Head of caudate nucleus (tissue), 42 donors: ENCODE results near the gene HSPA8.

ENCODE experiments used
- DNase-seq, 42 donors: peaks; one replicate each; pipeline versions ENCODE4 v3.0.0 to v3.0.0-alpha.2; 2020 to 2021; ENCODE audit warnings: mixed read lengths in 7 of 42
- intact Hi-C: fragments of 100-400 bp; cut with DNase I; formaldehyde crosslinking; loops from one replicate; pipeline ENCODE4 v1.15.0; 2022

HSPA8 gene

DNA sequence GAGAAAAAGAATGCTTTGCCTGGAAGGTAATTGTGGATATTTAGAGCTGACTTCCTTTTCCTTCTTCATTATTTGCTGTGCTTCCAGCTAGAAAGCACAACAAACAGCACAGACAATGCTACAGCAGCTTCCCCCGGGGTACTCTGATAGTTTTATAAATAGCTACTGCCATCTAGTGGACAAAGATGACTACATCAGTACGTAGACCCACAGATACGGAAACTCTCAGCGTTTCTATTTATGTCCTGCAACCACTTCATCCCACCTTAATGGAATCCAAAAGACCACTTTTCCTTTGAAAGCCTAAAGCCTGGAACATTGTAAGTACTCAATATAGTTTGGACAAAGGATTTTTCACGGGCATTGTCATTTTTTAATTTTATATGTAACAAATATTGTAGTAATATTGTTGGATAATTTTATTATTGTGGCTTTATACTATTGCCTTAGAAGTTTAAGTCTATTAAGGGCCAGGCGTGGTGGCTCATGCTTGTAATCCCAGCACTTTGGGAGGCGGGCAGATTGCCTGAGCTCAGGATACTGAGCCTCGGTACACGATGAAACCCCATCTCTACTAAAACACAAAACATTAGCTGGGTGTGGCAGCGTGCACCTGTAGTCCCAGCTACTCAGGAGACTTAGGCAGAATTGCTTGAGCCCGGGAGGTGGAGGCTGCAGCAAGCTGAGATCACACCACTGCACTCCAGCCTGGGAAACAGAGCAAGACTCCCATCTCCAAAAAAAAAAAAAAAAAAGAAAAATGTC is 7.5 kb downstream of the HSPA8 start:
- intact Hi-C loops, result no loop called here
- peak in 17 of 42 donors; percentile 6 to 69 (median 39) for DNase-seq

DNA sequence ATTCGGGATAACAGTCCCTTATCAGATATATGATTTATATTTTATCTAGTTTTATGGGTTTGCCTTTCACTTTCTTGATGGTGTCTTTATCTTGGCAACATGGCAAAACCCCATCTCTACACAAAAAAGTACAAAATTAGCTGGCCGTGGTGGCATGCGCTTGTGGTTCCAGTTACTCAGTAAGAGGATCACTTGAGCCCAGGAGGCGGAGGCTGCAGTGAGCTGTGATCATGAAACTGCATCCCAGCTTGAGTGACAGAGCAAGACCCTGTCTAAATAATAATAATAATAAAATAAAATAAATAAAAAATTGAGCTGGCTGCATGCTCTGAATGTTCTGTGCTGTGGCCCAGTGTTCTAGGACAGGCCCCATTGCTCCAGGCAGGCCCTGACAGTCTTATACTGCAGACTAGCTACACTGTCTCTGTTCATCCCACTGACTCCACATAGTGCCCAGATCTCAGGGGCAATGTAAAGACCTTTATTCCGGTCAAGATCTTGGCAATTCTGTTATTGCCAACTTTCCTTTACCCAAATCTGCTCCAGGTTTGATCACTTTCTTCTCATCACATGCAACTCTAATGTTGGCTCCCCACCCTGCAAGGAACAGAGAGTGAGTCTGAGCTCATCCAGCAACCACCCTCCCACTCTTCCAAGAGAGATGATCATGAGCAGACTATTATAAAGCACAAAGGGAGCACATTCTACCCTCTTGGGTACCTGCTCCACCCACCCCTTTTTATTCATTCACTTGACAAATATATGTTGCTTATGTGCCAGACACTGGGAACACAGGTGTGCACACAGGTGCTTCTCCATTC is 8.8 kb downstream of the HSPA8 start:
- intact Hi-C loops, result no loop called here
- DNase-seq, result peak in 27 of 42 donors; percentile 14 to 86 (median 53)

- intact Hi-C loops, result no loop called here
- DNase-seq, result no peak
Observed at GRCh38 chr11:123051634-123052033, 10.3 kb downstream of the HSPA8 start.

GRCh38 chr11:123051146-123051545 is 10.8 kb downstream of the HSPA8 start:
- no peak for DNase-seq
- intact Hi-C loops, result no loop called here

DNA sequence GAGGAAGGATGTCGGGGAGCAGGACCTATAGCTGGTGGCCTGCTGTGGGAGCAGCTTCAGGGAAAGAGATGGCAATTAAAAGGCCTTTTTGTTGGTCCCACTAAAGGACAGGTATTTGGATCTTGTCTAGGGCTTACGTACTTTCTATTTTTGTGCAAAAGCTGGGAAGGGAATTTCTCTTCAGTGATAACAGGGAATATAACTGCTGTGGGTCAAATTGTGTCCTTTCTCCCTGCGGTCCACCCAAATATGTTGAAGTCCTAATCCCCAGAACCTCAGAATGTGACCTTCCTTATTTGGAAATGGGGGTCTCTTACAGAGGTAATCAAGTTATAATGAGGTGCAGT is 14.0 kb downstream of the HSPA8 start:
- intact Hi-C loops, result no loop called here
- no peak for DNase-seq

DNA sequence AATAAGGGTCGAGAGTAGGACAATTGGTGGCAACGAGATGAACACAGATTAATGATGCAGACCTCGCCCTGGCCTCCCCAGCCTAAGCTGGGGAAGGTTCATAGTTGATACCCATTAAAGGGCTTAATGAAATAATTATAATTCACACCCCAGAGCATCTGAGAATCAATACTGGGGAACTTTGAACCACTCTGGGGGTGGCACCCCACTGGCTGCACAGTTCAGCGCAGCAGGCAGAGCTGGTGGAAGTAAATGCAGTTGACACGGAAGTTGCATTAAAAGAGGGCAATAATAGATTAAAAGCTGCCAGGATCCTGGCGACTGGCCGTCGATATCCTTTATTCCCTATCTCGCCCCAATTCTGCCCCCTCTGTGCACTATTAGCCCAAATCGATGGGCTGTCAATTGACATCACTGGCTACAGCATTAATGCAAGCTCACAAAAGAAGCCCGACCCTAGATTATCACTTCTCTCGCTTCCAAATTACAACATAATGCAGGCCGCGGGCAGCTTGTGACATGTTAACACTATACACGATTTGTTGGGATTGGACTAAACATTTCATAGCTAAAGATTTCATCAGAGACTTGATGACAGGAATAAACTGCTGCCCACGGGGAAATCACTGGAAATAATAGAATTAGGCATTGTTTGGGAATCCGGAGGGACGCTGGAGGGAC is 14.5 kb downstream of the HSPA8 start:
- no peak for DNase-seq
- intact Hi-C loops, result no loop called here

- no peak for DNase-seq
- intact Hi-C loops, result no loop called here
Observed at GRCh38 chr11:123046473-123047259, 15.3 kb downstream of the HSPA8 start.

DNA sequence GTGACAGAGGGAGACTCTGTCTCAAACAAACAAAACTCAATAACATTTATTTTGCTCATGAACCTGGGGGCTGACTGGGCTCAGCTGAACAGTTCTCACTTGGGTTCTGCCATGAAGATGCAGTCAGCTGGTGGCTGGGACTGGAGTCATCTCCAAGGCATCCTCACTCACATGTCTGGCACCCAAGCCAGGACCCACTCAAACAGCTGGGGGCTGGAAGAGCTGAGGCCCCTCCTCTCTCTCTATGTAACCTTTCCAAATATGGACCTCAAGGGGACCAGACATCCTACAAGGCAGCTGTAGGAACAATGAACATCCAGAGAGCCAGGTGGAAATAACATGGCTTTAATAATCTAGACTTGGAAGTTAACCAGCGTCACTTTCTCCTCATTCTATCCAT is 16.8 kb downstream of the HSPA8 start:
- no peak for DNase-seq
- intact Hi-C loops, result no loop called here

- intact Hi-C loops, result no loop called here
- no peak for DNase-seq
Observed at GRCh38 chr11:123041185-123041584, 20.8 kb downstream of the HSPA8 start.

GRCh38 chr11:123040111-123040432 is 21.9 kb downstream of the HSPA8 start:
- DNase-seq, result no peak
- intact Hi-C loops, result no loop called here

DNA sequence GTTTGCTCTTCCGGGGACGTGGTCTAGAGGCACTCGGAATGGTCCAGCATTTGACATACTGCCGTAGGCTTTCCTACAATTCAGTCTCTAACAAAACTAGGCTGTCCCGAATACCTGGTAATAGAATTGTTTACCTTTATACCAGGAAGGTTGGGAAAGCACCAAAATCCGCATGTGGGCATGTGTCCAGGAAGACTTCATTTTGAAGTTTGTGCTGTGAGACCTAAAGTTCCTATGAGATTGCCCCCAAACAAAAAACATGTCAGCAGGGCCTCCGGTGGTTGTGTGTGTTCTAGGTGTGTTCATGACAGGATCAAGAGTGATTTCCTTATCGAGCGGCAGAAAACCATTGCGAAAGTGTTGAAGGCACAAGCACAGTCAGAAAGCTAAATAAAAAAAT is 26.1 kb downstream of the HSPA8 start:
- intact Hi-C loops, result no loop called here
- no peak for DNase-seq

DNA sequence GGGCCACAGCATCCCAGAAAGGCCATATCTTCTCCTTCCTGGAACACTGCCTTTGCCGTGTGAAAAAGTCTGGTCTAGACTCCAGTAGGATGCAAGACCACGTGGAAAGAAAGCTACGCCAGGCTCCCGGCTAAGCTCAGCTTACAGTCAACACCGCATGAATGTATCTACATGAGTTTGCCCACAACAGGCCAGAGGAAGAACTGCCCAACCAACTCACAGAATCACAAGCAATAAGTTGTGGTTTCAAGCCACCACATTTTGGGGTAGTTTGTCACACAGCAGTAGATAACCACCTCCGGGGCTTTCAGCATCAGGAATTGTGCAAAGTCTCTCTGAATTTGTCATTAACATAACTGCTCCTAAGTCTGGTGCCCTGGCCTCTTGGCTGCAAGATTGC is 27.3 kb downstream of the HSPA8 start:
- DNase-seq, result no peak

DNA sequence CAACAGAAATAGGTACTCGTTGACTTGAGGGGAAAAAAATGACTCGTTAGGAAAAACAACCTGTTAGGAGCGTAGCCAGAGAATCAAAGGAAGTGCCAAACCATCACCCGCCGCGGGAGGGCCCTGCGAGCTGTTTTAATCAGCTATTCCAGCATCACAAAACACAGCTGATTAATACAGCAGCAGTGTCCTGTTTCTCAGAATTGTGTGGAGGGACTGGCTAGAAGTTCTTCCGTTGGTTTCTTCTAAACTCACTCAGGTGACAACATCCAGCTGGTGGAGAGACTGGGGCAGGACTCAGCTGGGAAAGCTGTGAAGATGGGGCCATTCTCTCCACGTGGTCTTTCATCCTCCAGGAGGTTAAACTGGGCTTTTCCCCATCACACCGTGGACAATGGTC is 28.0 kb downstream of the HSPA8 start:
- DNase-seq, result no peak
- intact Hi-C loops, result no loop called here

More for the DNA sequence above, 27.3 kb downstream of the HSPA8 start:
- intact Hi-C loops, result no loop called here

DNA sequence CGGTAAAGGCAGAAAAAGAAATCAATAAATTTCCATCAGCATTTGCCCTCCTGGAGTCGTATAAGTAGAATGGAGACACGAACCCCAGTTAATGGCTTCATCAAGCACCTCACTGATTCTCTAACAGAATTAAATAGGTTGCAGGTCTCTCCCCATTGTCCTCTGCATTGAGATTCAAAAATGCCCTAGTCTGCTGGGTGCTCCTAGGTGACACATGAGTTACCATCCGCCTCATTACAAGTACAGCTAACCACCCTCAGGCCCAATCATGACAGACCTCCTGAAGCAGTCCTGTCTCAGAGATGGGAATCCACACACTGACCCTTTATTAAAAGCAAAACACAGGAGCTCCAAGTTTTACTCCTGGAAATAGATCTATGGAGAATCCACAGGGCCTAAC is 31.4 kb downstream of the HSPA8 start:
- intact Hi-C loops, result no loop called here
- DNase-seq, result no peak

DNA sequence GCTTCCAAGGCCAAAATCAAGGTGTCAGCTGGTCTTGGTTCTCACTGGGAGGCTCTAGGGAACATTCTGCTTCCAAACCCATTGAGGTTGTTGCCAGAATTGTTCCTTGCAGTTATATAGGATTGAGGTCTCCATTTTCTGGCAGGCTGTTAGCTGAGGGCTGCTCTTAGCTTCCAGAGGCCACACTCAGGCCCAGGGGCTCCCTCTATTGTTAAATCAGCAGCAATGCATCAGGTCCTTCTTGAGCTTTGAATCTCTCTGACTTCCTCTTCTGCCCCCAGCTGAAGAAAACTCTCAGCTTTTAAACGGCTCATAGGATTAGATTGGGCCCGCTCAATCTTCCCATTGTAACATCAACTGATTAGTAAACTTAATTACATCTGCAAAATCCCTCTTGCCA is 41.0 kb downstream of the HSPA8 start:
- peak in 17 of 42 donors; percentile 8 to 53 (median 22) for DNase-seq

GRCh38 chr11:123018702-123019101 is 43.2 kb downstream of the HSPA8 start:
- intact Hi-C loops, result no loop called here
- DNase-seq, result no peak

More for the DNA sequence above, 41.0 kb downstream of the HSPA8 start:
- intact Hi-C loops, result loop anchor here (10.0 kb wide), 1 partner anchor 146 kb away; no protein-coding TSS in a partner anchor

DNA sequence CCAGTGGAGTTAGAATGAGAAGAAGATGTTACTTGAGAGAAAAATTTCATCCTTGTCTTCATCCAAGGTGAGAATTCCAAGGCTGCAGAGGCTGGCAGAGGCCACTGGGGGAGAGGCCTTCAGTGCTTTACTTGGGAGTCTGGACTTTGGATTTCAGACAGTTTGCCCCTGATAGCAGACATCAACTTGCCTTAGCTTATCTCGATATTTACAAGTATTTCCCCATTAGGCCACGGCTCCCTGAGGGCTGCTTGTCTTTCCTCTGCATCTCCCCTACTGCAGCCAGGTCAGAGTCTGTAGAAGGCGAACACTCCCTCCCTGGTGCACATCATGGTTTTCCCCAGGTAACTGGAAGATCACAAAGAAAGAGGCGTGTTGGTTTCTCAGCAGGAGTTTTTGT is 50.4 kb downstream of the HSPA8 start:
- intact Hi-C loops, result no loop called here
- DNase-seq, result no peak
